AG20443 (cell line): ENCODE data around the gene CEP290.

Source experiments
- DNase-seq: peaks from one replicate; pipeline ENCODE4 v3.0.0; 2012; ENCODE audit warnings: low spot score, mixed read lengths

CEP290 gene, protein sequence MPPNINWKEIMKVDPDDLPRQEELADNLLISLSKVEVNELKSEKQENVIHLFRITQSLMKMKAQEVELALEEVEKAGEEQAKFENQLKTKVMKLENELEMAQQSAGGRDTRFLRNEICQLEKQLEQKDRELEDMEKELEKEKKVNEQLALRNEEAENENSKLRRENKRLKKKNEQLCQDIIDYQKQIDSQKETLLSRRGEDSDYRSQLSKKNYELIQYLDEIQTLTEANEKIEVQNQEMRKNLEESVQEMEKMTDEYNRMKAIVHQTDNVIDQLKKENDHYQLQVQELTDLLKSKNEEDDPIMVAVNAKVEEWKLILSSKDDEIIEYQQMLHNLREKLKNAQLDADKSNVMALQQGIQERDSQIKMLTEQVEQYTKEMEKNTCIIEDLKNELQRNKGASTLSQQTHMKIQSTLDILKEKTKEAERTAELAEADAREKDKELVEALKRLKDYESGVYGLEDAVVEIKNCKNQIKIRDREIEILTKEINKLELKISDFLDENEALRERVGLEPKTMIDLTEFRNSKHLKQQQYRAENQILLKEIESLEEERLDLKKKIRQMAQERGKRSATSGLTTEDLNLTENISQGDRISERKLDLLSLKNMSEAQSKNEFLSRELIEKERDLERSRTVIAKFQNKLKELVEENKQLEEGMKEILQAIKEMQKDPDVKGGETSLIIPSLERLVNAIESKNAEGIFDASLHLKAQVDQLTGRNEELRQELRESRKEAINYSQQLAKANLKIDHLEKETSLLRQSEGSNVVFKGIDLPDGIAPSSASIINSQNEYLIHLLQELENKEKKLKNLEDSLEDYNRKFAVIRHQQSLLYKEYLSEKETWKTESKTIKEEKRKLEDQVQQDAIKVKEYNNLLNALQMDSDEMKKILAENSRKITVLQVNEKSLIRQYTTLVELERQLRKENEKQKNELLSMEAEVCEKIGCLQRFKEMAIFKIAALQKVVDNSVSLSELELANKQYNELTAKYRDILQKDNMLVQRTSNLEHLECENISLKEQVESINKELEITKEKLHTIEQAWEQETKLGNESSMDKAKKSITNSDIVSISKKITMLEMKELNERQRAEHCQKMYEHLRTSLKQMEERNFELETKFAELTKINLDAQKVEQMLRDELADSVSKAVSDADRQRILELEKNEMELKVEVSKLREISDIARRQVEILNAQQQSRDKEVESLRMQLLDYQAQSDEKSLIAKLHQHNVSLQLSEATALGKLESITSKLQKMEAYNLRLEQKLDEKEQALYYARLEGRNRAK (N-terminal part only)

DNA sequence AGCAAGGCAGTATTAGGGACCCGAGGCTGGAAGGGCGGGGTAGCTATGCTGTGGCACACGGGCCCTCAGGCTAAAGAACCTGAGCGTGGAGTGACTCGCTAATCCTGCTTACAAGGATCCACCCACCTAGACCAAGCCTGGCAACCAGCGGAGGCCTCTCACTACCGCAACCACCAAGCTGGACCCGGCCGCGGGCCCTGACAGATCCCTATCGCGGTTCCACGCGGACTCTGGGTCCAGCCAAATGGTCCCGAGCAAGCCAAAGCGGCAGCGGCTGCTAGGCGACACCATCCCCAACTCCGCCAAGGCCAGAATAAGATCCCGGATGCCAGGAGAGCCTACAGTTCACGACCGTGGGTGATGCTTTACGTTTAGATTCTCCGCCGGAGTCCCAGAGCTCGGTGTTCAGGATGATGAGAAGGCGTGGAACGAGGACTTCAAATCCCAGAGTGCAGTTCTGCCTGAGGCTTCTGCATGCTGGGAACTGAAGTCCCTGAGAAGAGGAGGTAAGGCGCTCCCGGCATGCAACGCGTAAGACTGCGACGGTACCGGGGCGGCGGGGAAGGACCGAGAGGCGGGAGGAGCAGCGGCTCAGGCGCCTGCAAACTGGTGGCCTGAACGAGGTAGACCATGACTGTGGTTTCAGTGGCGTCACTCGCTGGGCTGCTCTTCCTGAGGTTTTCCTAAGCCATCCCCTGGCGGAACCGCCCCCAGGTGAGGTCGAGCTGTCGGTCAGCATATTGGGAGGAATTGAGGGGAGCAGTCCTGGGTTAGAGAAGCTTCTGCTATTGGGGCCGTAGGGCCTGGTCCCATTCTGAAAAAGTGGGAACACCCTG is at the start of gene CEP290, which contains the start of gene TMTC3:
CEP290 (minus strand) TSS at position 315 of the 836 bp plus-strand sequence. CDS start 781 bp downstream, outside the sequence.
TMTC3 (plus strand) TSS at position 534 of the 836 bp plus-strand sequence. CDS start 6,009 bp downstream, outside the sequence.
- peak; percentile 95 for DNase-seq

DNA sequence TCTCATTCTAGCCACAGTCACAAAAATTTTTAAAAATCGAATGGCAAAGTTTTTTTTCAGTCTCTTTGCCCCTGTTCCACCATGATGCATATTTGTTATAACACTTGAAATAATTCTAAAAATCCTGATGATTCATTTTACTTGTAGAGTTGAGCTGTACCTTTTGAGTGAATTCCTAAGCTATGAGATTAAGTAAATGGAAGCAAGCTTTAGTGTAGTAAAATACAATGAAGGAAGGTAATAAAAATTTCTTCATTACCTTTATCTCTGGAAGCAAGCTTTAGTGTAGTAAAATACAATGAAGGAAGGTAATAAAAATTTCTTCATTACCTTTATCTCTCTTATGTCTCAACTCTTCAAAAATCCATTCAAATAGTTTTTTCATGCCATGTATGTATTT is 46.3 kb upstream of the CEP290 start:
- no peak for DNase-seq

DNA sequence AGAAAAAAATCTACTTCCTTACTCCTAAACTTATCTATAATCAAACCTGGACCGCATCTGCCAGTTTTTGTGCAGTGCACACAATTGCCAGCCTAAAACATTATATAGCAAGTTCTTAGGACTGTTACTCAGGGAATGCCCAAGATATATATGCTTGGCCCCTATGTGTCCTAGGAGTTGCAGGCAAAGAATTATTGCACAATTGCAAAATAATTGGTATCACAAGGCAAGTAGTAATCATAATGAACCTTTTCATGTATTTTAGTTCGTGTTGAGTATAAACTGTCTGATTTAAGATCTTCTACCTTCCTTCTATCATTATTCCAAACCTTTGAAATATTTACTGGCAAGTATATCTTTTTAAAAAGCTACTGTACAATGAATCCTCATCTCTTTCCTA is 45.7 kb upstream of the CEP290 start:
- no peak for DNase-seq

DNA sequence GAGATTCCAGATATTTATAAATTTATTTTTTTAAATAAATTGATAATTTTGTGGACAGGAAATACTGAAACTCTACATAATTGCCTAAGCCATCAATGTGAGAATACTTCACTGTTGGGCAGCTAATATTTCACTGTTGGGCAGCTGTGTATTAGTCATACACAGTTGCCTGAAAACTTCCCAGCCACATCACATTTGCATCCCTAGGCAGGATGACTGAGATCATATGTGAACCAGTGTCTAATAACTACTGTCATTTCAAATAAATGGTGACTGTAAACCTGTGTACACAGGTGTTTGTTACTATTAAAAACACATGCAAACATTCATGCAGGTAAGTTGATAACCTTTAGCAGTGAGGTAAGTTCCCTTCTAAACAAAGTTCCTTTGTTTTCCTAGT is 44.1 kb upstream of the CEP290 start:
- peak; percentile 62 for DNase-seq

DNA sequence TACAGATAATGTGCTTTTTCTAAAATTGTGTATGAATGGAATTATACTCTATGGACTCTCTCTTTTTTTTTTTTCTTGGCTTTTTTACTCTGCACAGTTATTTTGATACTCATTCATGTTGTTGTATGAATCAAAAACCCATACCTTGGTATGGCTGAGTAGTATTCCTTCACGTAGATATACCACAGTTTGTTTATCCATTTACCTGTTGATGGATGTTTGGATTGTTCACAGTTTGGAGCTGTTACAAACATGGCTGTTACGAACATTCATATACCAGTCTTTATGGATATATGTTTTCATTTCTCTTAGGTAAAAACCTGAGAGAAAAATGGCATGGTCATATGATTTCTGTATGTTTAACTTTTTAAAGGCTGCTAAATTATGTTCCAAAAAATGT is 43.4 kb upstream of the CEP290 start:
- no peak for DNase-seq

DNA sequence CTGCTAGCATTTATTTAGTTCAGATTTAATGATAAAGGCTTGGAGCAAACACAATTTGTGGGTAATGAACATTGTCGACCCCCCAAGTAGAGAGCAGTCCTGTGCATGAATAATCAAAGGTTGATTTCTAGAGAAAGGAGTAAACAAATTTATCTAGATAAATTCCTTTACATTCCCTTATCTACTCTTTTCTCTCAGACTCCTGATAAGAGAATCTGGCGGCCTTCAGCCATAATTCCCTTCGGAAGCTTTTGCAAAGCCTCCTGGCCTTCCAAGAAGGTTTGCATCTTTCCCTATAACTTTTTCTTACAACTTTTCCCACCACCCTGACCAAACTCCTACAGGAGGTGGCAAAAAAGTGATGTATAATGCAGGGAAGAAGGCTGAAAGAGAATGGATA is 42.3 kb upstream of the CEP290 start:
- DNase-seq = no peak

DNA sequence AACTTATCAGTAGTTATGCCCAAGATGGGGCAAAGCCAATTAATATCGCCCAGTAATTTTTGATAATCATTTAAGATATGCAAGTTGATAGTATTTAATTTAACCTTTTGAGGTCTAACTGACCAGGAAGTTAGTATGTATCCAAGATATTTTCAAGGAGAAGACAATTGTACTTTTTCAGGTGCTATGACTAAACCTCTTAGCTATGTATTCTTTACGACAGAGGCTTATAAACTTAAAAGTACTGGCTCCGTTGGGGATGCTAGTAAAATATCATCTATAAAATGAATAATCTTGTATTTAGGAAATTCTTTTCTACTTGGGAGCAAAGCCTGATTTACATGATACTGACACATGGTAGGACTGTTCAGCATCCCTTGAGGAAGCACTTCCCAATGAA is 40.5 kb upstream of the CEP290 start:
- no peak for DNase-seq

DNA sequence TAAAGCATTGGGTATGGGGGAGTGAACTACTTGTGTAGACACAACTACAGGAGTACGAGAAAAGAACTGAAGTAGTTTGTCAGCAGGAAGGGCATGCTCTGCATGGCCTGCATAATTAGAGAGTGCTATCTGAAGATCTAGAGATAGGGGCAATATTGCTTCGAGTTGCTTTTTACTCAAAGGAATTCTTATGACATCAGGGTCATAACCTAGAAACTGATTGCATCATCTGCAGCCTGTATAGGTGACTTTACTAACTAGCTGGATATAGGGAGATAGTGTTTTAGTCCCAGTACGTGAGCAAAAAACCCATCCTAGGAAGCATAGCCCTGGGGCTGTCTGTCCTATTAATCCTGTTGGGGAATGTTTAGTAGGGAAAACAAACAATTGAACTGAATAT is 40.0 kb upstream of the CEP290 start:
- DNase-seq = no peak

DNA sequence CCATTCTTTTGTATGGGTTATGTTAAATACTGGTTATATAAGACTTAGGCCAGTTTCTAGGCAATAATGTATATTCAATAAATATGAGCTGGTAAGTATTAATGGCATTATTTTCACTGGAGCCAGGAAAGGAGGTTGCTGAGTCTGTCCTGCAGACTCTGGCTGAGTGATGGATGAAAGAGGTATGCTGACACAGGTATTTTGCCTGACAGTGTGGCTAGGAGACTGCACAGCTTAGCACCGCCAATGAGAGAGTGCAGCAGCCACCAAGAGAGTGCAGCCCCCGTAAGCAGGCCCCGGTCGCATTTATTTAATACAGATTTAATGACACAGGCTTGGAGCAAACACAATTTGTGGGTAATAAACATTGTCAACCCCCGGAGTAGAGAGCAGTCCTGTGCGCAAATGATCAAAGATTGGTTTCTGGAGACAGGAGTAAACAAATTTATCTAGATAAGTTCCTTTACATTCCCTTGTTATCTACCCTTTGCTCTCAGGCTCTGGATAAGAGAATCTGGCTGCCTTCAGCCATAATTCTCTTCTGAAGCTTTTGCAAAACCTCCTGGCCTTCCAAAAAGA is 37.6 kb upstream of the CEP290 start:
- DNase-seq = no peak

DNA sequence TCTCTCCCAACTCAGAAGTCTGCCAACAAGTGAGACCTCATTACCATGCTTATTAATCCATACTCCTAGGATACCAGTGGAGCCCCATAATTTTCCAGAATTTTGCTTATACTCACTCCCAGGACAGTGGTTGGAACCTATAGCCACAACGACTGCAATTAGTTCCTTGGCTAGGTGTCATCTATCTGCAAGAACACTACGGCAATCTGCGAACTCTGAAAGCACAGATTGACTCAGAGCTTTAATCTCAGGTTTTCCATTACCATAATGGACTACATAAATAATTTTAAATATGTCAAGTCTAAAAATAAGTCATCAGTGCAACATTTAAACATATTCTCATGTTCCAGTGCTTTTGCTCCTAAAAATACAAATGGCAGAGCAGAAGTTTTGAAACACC is 33.7 kb upstream of the CEP290 start:
- no peak for DNase-seq

DNA sequence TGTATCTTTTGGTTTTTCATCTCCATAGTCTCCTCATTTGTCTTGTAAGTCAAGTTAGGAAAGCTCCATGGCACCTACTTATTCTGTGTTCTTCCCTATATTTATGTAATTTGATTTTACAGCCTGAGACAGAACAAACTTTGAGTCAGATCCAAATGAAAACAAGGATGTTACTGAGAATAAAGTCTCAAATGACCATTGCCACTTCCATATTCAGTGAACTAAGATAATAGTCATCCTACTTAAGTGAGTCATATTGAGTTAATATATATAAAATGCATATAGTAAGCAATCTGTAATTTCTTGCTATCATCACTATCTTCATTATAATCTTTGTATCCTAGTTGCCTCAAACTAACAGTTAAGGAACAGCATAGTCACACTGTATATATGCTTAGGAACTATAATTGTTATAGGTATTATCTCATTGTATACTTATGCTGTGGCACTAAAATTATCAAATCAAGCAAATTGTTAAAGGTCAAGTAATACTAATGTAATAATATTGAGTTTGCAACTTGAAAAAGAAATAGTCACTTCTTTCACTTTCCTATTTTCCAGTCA is 31.0 kb upstream of the CEP290 start:
- DNase-seq = no peak

DNA sequence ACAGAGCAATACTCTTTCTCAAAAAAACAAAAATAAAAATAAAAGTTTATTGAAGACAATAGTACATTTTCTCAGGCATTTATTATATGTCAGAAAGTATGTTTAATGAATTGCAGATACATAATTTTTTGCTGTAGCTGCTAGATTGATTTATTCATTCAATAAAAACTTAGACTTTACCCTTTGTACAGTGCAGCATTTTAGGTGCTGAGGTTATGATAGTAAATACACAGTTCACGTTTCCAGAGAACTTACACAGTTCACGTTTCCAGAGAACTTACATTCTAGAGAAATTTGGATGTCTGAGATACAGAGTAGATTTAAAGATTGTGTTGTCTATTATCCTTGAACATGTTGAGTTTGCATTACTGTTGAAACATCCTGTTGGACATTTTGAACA is 25.5 kb upstream of the CEP290 start:
- DNase-seq = no peak

DNA sequence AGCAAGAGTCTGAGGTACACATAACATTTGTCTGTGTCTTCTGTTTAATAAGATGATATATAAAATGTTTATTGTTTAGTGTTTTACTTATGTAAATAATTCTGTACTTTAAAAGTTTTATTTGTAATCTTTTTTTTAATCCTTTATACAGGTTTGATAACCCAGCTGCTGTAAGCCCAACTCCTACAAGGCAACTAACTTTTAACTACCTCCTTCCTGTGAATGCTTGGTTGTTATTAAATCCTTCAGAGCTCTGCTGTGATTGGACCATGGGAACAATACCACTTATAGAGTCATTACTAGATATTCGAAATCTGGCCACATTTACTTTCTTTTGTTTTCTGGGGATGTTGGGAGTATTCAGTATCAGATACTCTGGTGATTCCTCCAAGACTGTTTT is 24.3 kb upstream of the CEP290 start:
- no peak for DNase-seq

DNA sequence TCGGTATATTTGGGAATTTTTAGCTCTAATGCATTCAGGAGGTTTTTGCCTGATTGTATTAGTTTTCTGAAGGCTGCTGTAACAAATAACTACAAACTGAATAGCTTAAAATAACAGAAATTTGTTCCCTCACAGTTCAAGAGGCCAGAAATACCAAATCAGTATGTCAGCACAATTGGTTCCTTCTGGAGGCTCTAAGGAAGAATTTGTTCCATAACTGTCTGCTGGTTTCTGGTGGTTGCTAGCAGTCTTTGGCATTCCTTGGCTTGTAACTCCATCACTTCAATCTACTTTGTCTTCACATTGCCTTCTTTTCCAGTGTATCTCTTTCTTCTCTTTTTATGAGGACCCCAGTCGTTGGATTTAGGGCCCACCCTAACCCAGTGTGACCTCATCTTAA is 21.5 kb upstream of the CEP290 start:
- DNase-seq = no peak

DNA sequence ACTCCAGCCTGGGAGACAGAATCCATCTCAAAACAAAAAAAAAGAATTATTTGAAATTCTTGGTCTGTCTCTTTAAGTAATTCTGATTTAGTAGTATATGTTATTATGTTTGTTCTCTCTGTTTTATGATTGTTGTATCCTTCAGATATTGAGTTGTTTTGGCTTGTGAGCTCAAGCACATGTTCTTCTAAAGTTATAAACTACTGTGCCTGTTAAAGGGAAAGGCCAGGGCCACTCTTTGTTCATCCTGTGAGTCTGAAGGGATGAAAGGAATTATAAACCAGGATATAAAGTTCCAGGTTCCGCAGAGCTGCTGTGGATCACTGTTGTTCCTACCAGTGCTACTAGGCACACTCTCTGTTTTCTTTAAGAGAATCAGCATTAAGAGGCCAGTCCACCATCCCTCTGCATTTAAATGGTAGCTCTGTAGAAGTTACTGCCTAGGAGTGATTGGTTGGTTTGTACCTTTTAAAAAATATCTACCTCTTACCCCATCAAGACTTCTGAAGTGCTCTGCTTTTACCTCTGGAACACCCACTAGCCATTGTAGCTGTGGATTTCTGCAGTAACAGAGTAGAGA is 14.3 kb upstream of the CEP290 start:
- DNase-seq = no peak

DNA sequence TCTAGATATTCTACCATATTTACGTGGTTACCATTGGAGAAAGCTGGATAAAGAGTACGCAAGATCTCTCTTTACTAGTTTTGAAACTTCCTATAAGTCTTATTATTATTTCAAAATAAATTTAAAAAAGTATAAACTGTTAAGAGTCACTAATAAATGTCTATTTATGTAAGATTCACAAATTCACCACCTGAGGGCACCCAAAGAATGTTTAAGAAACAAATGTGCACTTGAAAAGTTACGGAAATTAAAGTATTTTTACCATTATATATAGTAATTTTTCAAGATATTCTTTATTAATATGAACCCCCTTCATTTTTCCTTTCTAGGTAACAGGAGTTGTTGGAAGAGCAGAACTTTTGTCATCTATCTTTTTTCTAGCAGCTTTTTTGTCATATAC is 12.1 kb upstream of the CEP290 start:
- peak; percentile 15 for DNase-seq

DNA sequence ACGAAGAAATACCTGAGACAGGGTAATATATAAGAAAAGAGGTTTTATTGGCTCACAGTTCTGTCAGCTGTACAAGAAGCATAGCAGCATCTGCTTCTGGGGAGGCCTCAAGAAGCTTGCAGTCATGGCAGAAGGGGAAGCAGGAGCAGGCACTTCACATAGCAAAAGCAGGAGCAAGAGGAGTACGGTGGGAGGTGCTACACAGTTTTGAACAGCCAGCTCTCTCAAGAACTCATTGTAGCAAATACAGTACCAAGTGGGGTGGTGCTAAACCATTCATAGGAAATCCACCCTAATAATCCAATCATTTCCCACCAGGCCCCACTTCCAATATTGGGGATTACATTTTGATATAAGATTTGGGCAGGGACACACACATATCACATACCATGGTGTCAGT is 8.2 kb upstream of the CEP290 start:
- DNase-seq = no peak

DNA sequence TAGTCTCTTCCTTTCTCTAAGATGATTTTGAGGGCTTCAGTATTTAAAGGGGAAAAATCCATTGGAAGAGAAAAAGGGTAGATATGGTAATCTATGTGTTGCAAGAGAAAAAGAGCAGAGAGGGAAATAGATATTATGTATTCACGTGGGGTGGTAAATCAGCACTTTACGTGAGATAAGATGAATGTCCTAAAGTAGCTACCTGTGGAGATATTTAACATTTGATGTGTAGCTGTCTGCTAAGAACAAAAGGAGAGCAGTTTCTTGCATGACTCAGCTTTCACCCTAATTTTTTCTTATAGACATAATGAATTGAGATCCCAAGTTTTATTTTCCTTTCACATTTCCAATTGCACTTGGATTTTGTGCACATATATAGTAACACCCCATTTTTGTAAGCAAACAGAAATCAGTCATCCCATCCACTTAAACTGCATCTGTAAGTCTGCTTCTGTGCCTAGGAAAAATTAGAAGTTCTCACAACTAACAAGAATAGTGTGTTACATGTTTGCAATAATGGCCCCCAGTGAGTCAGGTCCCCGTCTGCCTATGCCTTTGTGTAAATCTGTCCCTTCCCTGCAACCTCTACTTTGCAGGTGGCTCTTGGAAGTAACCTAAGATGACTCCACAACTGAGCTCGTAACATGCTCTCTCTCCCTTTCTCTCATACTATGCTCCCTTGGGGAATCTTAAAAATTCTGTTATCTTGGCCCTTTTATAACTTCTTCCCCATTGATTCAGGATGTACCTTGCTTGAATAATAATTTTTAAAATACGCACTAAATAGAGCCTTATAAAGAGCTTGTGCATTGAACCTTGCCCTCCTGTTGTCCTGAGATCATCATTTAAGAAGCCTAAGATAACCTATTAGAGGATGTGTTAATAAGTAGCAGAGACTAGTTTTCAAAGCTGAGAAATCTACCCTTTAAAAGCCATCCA is 3.9 kb upstream of the CEP290 start:
- no peak for DNase-seq
